Astrocyte (in vitro differentiated cells and primary cell): Measurements from ENCODE around the gene ARPC2. TPM values are rescaled to one million over a fixed set of nuclear protein-coding genes. Genes with fewer than 3 reads are reported as not detected.
"Not testable (repeated sequence)": the region's sequence is repeated elsewhere in the genome, so short reads cannot be mapped to it uniquely, and the experiment has no call there.

Experiments
- DNase-seq: peaks from one replicate; pipeline ENCODE4 v3.0.0-alpha.2; 2010; ENCODE audit warnings: low read depth
- FAIRE-seq: peaks from 2 replicates; lab custom pipeline; 2011; peaks lifted over from hg19 to GRCh38; lab: Jason Lieb, UNC
- H2AFZ ChIP-seq: 2 replicates; pipeline ENCODE4 v1.6.0; 2012; ENCODE audit warnings: low read depth, low read length, inconsistent platforms
- H3K27ac ChIP-seq: 2 replicates; pipeline ENCODE4 v1.5.1; 2011; ENCODE audit warnings: low read depth, low read length, inconsistent platforms
- H3K27me3 ChIP-seq: 2 replicates; pipeline ENCODE4 v1.6.0; 2011; ENCODE audit warnings: low read length, inconsistent platforms; ENCODE audit not compliant: insufficient read depth
- H3K36me3 ChIP-seq: 2 replicates; pipeline ENCODE4 v1.5.1; 2011; ENCODE audit warnings: low read length, inconsistent platforms; ENCODE audit not compliant: insufficient read depth
- H3K4me1 ChIP-seq: 2 replicates; pipeline ENCODE4 v1.5.1; 2011; ENCODE audit warnings: low read length, inconsistent platforms; ENCODE audit not compliant: insufficient read depth
- H3K4me2 ChIP-seq: 2 replicates; pipeline ENCODE4 v1.6.0; 2012; ENCODE audit warnings: low read length, inconsistent platforms
- H3K4me3 ChIP-seq: 2 replicates; pipeline ENCODE4 v1.5.1; 2011; ENCODE audit warnings: low read depth, mild to moderate bottlenecking, low read length, inconsistent platforms; ENCODE audit not compliant: insufficient read depth
- H3K79me2 ChIP-seq: 2 replicates; pipeline ENCODE4 v1.6.0; 2012; ENCODE audit warnings: mild to moderate bottlenecking, low read length, inconsistent platforms; ENCODE audit not compliant: insufficient read depth
- H3K9ac ChIP-seq: 2 replicates; pipeline ENCODE4 v1.6.0; 2012; ENCODE audit warnings: mild to moderate bottlenecking, low read length, inconsistent platforms
- H3K9me3 ChIP-seq: 2 replicates; pipeline ENCODE4 v1.5.1; 2012; ENCODE audit warnings: low read depth, mild to moderate bottlenecking, low read length, inconsistent platforms; ENCODE audit not compliant: insufficient read depth
- H4K20me1 ChIP-seq: 2 replicates; pipeline ENCODE4 v1.6.0; 2012; ENCODE audit warnings: low read length, inconsistent platforms; ENCODE audit not compliant: insufficient read depth
- H3K27ac Mint-ChIP-seq: one replicate; pipeline ENCODE4 v1.8.0; 2021; ENCODE audit warnings: mild to moderate bottlenecking, mixed read lengths; ENCODE audit not compliant: unreplicated experiment
- H3K27me3 Mint-ChIP-seq: one replicate; pipeline ENCODE4 v1.8.0; 2021; ENCODE audit warnings: low read depth, mixed read lengths; ENCODE audit not compliant: unreplicated experiment
- H3K36me3 Mint-ChIP-seq: one replicate; pipeline ENCODE4 v1.8.0; 2021; ENCODE audit warnings: low read depth, mixed read lengths; ENCODE audit not compliant: unreplicated experiment
- H3K4me1 Mint-ChIP-seq: one replicate; pipeline ENCODE4 v1.8.0; 2021; ENCODE audit warnings: low read depth, mixed read lengths; ENCODE audit not compliant: unreplicated experiment
- H3K4me3 Mint-ChIP-seq: one replicate; pipeline ENCODE4 v1.8.0; 2021; ENCODE audit warnings: mild to moderate bottlenecking, moderate library complexity, mixed read lengths; ENCODE audit not compliant: unreplicated experiment
- H3K9me3 Mint-ChIP-seq: one replicate; pipeline ENCODE4 v1.8.0; 2021; ENCODE audit warnings: mild to moderate bottlenecking, mixed read lengths; ENCODE audit not compliant: unreplicated experiment
- EZH2 ChIP-seq: IDR thresholded peaks from 2 replicates; pipeline ENCODE4 v1.6.1; 2012; ENCODE audit warnings: mild to moderate bottlenecking, low read length, inconsistent platforms; ENCODE audit not compliant: insufficient read depth
- total RNA-seq: library from RNA; stranded (reverse); gene quantifications from 2 replicates; pipeline ENCODE4 v1.2.1, GENCODE V29; 2021
- TF ChIP-seq, protein P1 (sequence below): IDR thresholded peaks from 2 replicates; pipeline ENCODE4 v1.5.1; 2011; ENCODE audit warnings: low read depth, mild to moderate bottlenecking, inconsistent platforms, low read length, moderate library complexity; ENCODE audit not compliant: insufficient read depth

Gene ARPC2
- total RNA-seq, 1 donor from 2014 or later, result 535 TPM

DNA sequence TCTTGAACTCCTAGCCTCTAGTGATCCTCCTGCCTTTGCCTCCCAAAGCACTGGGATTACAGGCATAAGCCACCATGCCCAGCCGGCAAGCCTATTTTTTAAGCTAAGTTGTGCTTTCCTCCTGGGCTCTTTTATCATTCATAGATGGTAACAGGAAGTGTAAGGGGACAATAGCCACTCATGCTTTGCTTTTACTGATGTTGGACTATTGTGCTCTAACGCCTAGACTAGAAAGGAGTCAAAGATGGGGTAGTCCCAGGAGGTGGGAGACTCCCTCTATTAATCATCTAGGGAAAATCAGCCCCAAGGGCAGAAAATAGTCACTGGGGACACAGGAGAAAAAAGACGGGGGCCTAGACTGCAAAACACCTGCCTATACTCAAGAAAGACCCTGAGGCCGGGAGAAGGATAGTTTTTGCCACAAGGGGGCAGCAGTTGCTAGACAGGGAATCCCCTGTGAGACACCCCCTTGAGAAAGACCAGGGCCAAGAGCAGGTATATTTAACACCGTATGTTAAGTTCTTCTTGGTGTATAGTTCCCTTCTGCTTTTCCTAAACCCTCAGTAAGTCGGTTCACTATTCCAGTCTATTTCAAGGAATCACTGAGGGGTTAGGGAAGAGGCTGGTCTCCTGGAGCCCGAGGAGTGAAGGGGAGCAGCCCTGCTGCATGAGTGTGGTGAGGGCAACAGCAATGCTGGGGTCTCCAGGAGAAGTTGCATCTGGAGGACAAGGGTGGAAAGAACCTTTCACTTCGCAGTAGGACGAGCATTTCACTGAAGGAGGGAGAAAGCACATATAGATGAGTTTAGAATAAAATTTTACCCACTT lies 48.1 kb upstream of the ARPC2 start:
- Histone ChIP-seq H4K20me1 (no peaks in the 10 kb centered on the region), H3K4me3 (no peak overlapping the region), H2AFZ (no peak overlapping the region), H3K27me3 (peaks cover 19% of the 10 kb centered on the region), H3K9ac (no peak overlapping the region), H3K4me2 (no peak overlapping the region), H3K27ac (no peak overlapping the region), H3K4me1 (no peaks in the 10 kb centered on the region), H3K9me3 (no peaks in the 10 kb centered on the region), H3K36me3 (no peaks in the 10 kb centered on the region), H3K79me2 (no peaks in the 10 kb centered on the region)
- FAIRE-seq, result no peak
- peaks cover 3% of the 10 kb centered on the region for H3K36me3 Mint-ChIP-seq
- TF ChIP-seq, protein P1, sequence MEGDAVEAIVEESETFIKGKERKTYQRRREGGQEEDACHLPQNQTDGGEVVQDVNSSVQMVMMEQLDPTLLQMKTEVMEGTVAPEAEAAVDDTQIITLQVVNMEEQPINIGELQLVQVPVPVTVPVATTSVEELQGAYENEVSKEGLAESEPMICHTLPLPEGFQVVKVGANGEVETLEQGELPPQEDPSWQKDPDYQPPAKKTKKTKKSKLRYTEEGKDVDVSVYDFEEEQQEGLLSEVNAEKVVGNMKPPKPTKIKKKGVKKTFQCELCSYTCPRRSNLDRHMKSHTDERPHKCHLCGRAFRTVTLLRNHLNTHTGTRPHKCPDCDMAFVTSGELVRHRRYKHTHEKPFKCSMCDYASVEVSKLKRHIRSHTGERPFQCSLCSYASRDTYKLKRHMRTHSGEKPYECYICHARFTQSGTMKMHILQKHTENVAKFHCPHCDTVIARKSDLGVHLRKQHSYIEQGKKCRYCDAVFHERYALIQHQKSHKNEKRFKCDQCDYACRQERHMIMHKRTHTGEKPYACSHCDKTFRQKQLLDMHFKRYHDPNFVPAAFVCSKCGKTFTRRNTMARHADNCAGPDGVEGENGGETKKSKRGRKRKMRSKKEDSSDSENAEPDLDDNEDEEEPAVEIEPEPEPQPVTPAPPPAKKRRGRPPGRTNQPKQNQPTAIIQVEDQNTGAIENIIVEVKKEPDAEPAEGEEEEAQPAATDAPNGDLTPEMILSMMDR, result peak; percentile 55
- no peak for TF ChIP-seq EZH2
- peaks cover 1% of the 10 kb centered on the region for H3K4me1 Mint-ChIP-seq
- H3K4me3 Mint-ChIP-seq, result no peak overlapping the region
- peaks cover 4% of the 10 kb centered on the region for H3K9me3 Mint-ChIP-seq
- no peak overlapping the region for H3K27ac Mint-ChIP-seq
- peaks cover 35% of the 10 kb centered on the region for H3K27me3 Mint-ChIP-seq
- DNase-seq, result no peak

DNA sequence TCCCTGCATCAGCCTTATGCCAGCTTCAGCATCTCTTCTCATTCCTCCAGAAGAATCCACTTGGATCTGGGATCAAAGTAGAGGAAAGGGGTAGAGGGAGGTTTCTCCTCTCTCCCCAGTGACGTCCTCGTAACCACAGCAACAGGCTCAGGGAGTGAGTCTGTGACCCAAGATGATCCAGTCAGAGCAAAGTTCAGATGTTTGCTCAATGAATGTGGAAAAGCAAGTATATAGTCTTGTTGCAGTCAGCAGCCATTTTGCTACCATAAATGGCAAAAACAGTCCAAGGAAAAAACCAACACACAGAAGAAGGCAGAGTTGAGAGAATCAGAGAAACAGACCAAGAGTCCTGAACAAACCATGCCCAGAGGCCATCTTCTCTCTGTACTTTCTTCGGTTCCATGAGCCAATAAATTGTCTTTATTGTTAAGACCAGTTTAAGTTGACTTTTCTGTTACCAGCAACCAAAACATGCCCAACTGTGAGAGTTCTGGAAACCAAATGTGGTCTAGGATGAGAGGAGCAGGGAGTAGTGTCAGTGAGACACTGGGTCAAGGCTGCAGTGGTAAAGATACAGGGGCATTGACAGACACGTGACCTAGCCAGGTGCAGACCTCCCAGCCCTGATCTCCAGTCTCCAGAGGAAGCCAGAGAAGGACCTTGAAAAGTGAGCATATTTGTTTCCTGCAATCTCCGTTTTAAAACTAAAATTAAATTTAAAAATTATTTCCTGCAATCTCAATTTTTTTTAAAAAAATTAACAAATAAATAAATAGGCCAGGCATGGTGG lies 47.0 kb upstream of the ARPC2 start:
- no peaks in the 10 kb centered on the region for H3K36me3 ChIP-seq
- H3K79me2 ChIP-seq, result no peaks in the 10 kb centered on the region
- Mint-ChIP-seq H3K9me3 (peaks cover 4% of the 10 kb centered on the region), H3K27me3 (peaks cover 24% of the 10 kb centered on the region), H3K4me3 (no peak overlapping the region), H3K27ac (no peak overlapping the region), H3K36me3 (no peaks in the 10 kb centered on the region), H3K4me1 (peaks cover 1% of the 10 kb centered on the region)
- no peak for FAIRE-seq
- no peaks in the 10 kb centered on the region for H4K20me1 ChIP-seq
- H3K4me1 ChIP-seq, result no peaks in the 10 kb centered on the region
- no peak overlapping the region for H3K27ac ChIP-seq
- TF ChIP-seq EZH2, result no peak
- TF ChIP-seq, protein P1, result no peak
- H3K9ac ChIP-seq, result no peak overlapping the region
- no peak overlapping the region for H3K4me2 ChIP-seq
- no peak overlapping the region for H2AFZ ChIP-seq
- no peaks in the 10 kb centered on the region for H3K9me3 ChIP-seq
- DNase-seq, result no peak
- peaks cover 19% of the 10 kb centered on the region for H3K27me3 ChIP-seq
- H3K4me3 ChIP-seq, result no peak overlapping the region

DNA sequence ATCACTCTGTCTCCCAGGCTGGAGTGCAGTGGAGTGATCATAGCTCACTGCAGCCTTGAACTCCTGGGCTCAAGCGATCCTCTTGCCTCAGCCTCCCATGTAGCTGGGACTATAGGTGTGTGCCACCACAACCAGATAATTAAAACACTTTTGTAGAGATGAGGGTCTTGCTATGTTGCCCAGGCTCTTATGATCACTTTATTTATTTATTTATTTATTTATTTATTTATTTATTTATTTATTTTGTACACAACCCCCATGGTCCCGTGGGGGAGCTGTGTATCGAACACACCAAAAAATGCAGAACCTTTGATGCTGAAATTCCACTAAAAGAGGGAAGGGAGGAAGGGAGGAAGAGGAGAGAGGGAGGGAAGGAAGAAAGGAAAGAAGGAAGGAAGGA lies 45.2 kb upstream of the ARPC2 start:
- not testable (repeated sequence) for H3K79me2 ChIP-seq, H3K4me3 ChIP-seq, H3K36me3 ChIP-seq, FAIRE-seq, H3K9me3 ChIP-seq, H3K36me3 Mint-ChIP-seq, H3K9me3 Mint-ChIP-seq, H2AFZ ChIP-seq, H3K9ac ChIP-seq, H3K4me3 Mint-ChIP-seq, H3K4me1 ChIP-seq, DNase-seq, H3K27ac Mint-ChIP-seq, H4K20me1 ChIP-seq, H3K4me2 ChIP-seq, H3K27ac ChIP-seq, H3K4me1 Mint-ChIP-seq
- H3K27me3 Mint-ChIP-seq, result peaks cover 14% of the 10 kb centered on the region
- H3K27me3 ChIP-seq, result peaks cover 12% of the 10 kb centered on the region
